Endothelial cell of umbilical vein (primary cell): ENCODE measurements around the gene FNIP2. TPM values are rescaled to one million over a fixed set of nuclear protein-coding genes. Genes with fewer than 3 reads are reported as not detected.

ENCODE experiments used
- BruUV-seq: library from RNA; stranded (reverse); fragments of 400-500 nt; replicated peaks from 2 replicates; lab custom pipeline; 2021; lab: Mats Ljungman, UMichigan
- CTCF ChIA-PET: fragments of 300-600, 350-600 bp; sonication (Branson Sonifier 250); formaldehyde crosslinking; loops from one replicate; lab custom pipeline; 2021; ENCODE audit warnings: antibody characterized with exemption, inconsistent platforms; lab: Charles Lee
- POLR2A ChIA-PET: fragments of 300-600, 350-600 bp; sonication (Branson Sonifier 250); formaldehyde crosslinking; loops from one replicate; lab custom pipeline; 2021; ENCODE audit warnings: antibody characterized with exemption, inconsistent platforms; lab: Charles Lee
- DNase-seq: peaks from one replicate; pipeline ENCODE4 v3.0.0-alpha.2; 2011; ENCODE audit warnings: low read depth, low spot score
- FAIRE-seq: peaks from 2 replicates; lab custom pipeline; 2011; peaks lifted over from hg19 to GRCh38; lab: Jason Lieb, UNC
- H2AFZ ChIP-seq: 2 replicates; pipeline ENCODE4 v1.6.0; 2012; ENCODE audit warnings: low read depth, low read length, control low read depth, inconsistent platforms
- H3K27ac ChIP-seq: 2 replicates; pipeline ENCODE4 v1.5.1; 2011; ENCODE audit warnings: low read depth, mild to moderate bottlenecking, control low read depth, low read length, moderate library complexity; ENCODE audit not compliant: insufficient read depth
- H3K27me3 ChIP-seq, 2 experiments: 2 replicates each; pipeline versions ENCODE4 v1.6.0 to v1.6.1; 2011; ENCODE audit warnings: low read length in 2 of 2, mixed read lengths in 1 of 2; ENCODE audit not compliant: control insufficient read depth in 2 of 2, insufficient read depth in 2 of 2
- H3K36me3 ChIP-seq, 2 experiments: 2 replicates in 1 of 2; 3 replicates in 1 of 2; pipeline ENCODE4 v1.5.1; 2011; ENCODE audit warnings: low read length in 2 of 2, mild to moderate bottlenecking in 1 of 2, moderate library complexity in 1 of 2; ENCODE audit not compliant: control insufficient read depth in 2 of 2, insufficient read depth in 2 of 2; ENCODE audit errors: extremely low read depth in 1 of 2
- H3K4me1 ChIP-seq: 3 replicates; pipeline ENCODE4 v1.5.1; 2011; ENCODE audit warnings: mild to moderate bottlenecking, low read length; ENCODE audit not compliant: control insufficient read depth, insufficient read depth; ENCODE audit errors: extremely low read depth
- H3K4me2 ChIP-seq: 2 replicates; pipeline ENCODE4 v1.6.1; 2011; ENCODE audit warnings: low read length, control low read depth, mixed read lengths; ENCODE audit not compliant: insufficient read depth
- H3K4me3 ChIP-seq, 3 experiments: fragments of 200-600 bp in 1 of 3; sonication (generic), shearing (Covaris generic) in 1 of 3; replicated peaks in 1 of 3; 2 replicates each; pipeline ENCODE4 v1.5.1; 2011 to 2016; ENCODE audit warnings: control low read depth in 3 of 3, low read length in 3 of 3, mild to moderate bottlenecking in 2 of 3, inconsistent platforms in 1 of 3, low read depth in 1 of 3, moderate library complexity in 1 of 3; ENCODE audit not compliant: insufficient read depth in 1 of 3
- H3K79me2 ChIP-seq: 2 replicates; pipeline ENCODE4 v1.6.0; 2012; ENCODE audit warnings: low read length, inconsistent platforms; ENCODE audit not compliant: control insufficient read depth, insufficient read depth
- H3K9ac ChIP-seq: replicated peaks from 2 replicates; pipeline ENCODE3; 2011; ENCODE audit warnings: low read length, control low read depth; ENCODE audit not compliant: insufficient read depth; ENCODE audit errors: extremely low read depth
- H3K9me1 ChIP-seq: replicated peaks from 3 replicates; pipeline ENCODE4 v1.6.0; 2011; ENCODE audit warnings: mild to moderate bottlenecking, low read length; ENCODE audit not compliant: control insufficient read depth, insufficient read depth; ENCODE audit errors: extremely low read depth
- H3K9me3 ChIP-seq: replicated peaks from 2 replicates; pipeline ENCODE4 v1.5.1; 2012; ENCODE audit warnings: low read length, inconsistent platforms; ENCODE audit not compliant: control insufficient read depth, insufficient read depth
- H4K20me1 ChIP-seq: replicated peaks from 2 replicates; pipeline ENCODE3; 2011; ENCODE audit warnings: mild to moderate bottlenecking, low read length; ENCODE audit not compliant: control insufficient read depth, insufficient read depth; ENCODE audit errors: extremely low read depth
- EZH2 ChIP-seq: IDR thresholded peaks from 2 replicates; pipeline ENCODE4 v1.6.1; 2012; ENCODE audit warnings: borderline replicate concordance, low read depth, mild to moderate bottlenecking, moderate library complexity, low read length, inconsistent platforms; ENCODE audit not compliant: severe bottlenecking
- FOS ChIP-seq: IDR thresholded peaks from 2 replicates; pipeline ENCODE4 v1.6.1; 2011; ENCODE audit warnings: mild to moderate bottlenecking, low read length, moderate library complexity, borderline replicate concordance; ENCODE audit not compliant: insufficient read depth
- GATA2 ChIP-seq: IDR thresholded peaks from 2 replicates; pipeline ENCODE4 v1.7.0; 2011; ENCODE audit warnings: low read depth, mild to moderate bottlenecking, moderate library complexity, mixed read lengths, low read length; ENCODE audit not compliant: insufficient read length, insufficient read depth
- JUN ChIP-seq: IDR thresholded peaks from 2 replicates; pipeline ENCODE4 v1.6.1; 2011; ENCODE audit warnings: borderline replicate concordance, low read depth; ENCODE audit not compliant: insufficient read length, insufficient read depth
- MAX ChIP-seq: IDR thresholded peaks from 2 replicates; pipeline ENCODE4 v1.6.1; 2011; ENCODE audit not compliant: insufficient read depth, insufficient read length
- MYC ChIP-seq: IDR thresholded peaks from one replicate; pipeline ENCODE4 v1.6.1; 2011; ENCODE audit warnings: mild to moderate bottlenecking, low read depth, low read length
- POLR2A ChIP-seq: IDR thresholded peaks from 2 replicates; pipeline ENCODE4 v1.6.1; 2012; ENCODE audit warnings: low read depth, mild to moderate bottlenecking, control low read depth, low read length
- POLR2AphosphoS5 ChIP-seq: IDR thresholded peaks from 2 replicates; pipeline ENCODE4 v1.6.1; 2012; ENCODE audit warnings: low read depth, mild to moderate bottlenecking, control low read depth, low read length, moderate library complexity; ENCODE audit not compliant: insufficient read depth
- dilution Hi-C: fragments of 300-500 bp; cut with MboI; formaldehyde crosslinking; loops from one replicate; pipeline ENCODE4 v1.15.0; 2019; ENCODE audit warnings: low sequenced_read_pairs; ENCODE audit not compliant: extremely low pct_ligation_motif_present
- intact Hi-C: fragments of 100-400 bp; cut with micrococcal nuclease; formaldehyde crosslinking; loops from one replicate; pipeline ENCODE4 v1.10.0; 2022
- polyA plus RNA-seq, 4 experiments: library from polyadenylated mRNA; depleted of rRNA in 3 of 4; stranded (reverse) in 3 of 4; unstranded in 1 of 4; fragments of >200 nt; gene quantifications; 2 replicates each; pipeline versions ENCODE4 v1.2.1 to v1.2.3, GENCODE V29; 2011 to 2012; ENCODE audit warnings: missing spikeins in 1 of 4
- total RNA-seq: library from RNA; stranded (reverse); gene quantifications from 2 replicates; pipeline ENCODE4 v1.2.3, GENCODE V29; 2021
- TF ChIP-seq, protein P1 (sequence below), 2 donors: IDR thresholded peaks; 1 replicate in 1 of 2; 2 replicates in 1 of 2; pipeline ENCODE4 v1.5.1; 2011; ENCODE audit warnings: low read length in 2 of 2, mild to moderate bottlenecking in 2 of 2, moderate library complexity in 2 of 2, control low read depth in 1 of 2, inconsistent platforms in 1 of 2, low read depth in 1 of 2; ENCODE audit not compliant: insufficient read depth in 1 of 2; ENCODE audit errors: extremely low read depth in 1 of 2

FNIP2 gene
- total and polyA plus RNA-seq, 2 donors (not counting 3 experiments of a cell fraction or from before 2014, with no cell fraction given): 4.5 to 14.4 TPM

GRCh38 chr4:158945529-158946108 lies 176.8 kb downstream of the FNIP2 start:
- TF ChIP-seq MAX: no peak
- TF ChIP-seq GATA2: no peak
- no peak for TF ChIP-seq FOS
- TF ChIP-seq EZH2: no peak
- no peak for TF ChIP-seq MYC
- no peak for TF ChIP-seq POLR2AphosphoS5
- TF ChIP-seq JUN: no peak
- no peak for TF ChIP-seq POLR2A
- TF ChIP-seq, protein P1, sequence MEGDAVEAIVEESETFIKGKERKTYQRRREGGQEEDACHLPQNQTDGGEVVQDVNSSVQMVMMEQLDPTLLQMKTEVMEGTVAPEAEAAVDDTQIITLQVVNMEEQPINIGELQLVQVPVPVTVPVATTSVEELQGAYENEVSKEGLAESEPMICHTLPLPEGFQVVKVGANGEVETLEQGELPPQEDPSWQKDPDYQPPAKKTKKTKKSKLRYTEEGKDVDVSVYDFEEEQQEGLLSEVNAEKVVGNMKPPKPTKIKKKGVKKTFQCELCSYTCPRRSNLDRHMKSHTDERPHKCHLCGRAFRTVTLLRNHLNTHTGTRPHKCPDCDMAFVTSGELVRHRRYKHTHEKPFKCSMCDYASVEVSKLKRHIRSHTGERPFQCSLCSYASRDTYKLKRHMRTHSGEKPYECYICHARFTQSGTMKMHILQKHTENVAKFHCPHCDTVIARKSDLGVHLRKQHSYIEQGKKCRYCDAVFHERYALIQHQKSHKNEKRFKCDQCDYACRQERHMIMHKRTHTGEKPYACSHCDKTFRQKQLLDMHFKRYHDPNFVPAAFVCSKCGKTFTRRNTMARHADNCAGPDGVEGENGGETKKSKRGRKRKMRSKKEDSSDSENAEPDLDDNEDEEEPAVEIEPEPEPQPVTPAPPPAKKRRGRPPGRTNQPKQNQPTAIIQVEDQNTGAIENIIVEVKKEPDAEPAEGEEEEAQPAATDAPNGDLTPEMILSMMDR (IDR thresholded peaks at IDR 0.05; ENCODE audit: extremely low read depth in 1 of 2, insufficient read depth in 1 of 2, low read depth in 1 of 2, low read length in 2 of 2): no peak
- Histone ChIP-seq H3K4me1 (no peaks in the 10 kb centered on the region), H3K9me1 (no peaks in the 10 kb centered on the region), H3K4me2 (no peak overlapping the region), H3K9ac (no peak overlapping the region), H2AFZ (no peak overlapping the region), H3K9me3 (no peaks in the 10 kb centered on the region), H4K20me1 (no peaks in the 10 kb centered on the region), H3K27me3 (no peaks in the 10 kb centered on the region), H3K79me2 (no peaks in the 10 kb centered on the region), H3K27ac (no peak overlapping the region), H3K36me3 (no peaks in the 10 kb centered on the region), H3K4me3 (no peak overlapping the region)
- DNase-seq: no peak
- no TSS peak for BruUV-seq
- CTCF ChIA-PET: no interaction called here
- intact Hi-C loops (no loop called here), dilution Hi-C loops (no loop called here)
- POLR2A ChIA-PET: no interaction called here
- no peak for FAIRE-seq
